K562 (cell line): ENCODE data around the gene DNMT3L.

ENCODE experiments used
- AFF1 ChIP-seq, 2 experiments: fragments of 450-650 bp; IDR thresholded peaks; 2 replicates each; pipeline ENCODE4 v1.6.1; 2018; ENCODE audit warnings: mild to moderate bottlenecking in 2 of 2, low read depth in 1 of 2; ENCODE audit not compliant: partially characterized antibody in 2 of 2
- AFF4 ChIP-seq: sonication (generic); formaldehyde crosslinking; IDR thresholded peaks from 2 replicates; pipeline ENCODE4 v1.8.0; 2023; ENCODE audit warnings: mild to moderate bottlenecking, missing genetic modification reagents
- ATF2 ChIP-seq: sonication (generic); formaldehyde crosslinking; IDR thresholded peaks from 2 replicates; pipeline ENCODE4 v1.8.1; 2022; ENCODE audit warnings: missing genetic modification reagents
- CCNT2 ChIP-seq: IDR thresholded peaks from 2 replicates; pipeline ENCODE4 v1.6.1; 2011; ENCODE audit warnings: borderline replicate concordance, low read depth, mild to moderate bottlenecking, moderate library complexity, mixed read lengths, low read length; ENCODE audit not compliant: insufficient read length; ENCODE audit errors: extremely low read depth
- NR2C1 ChIP-seq, 2 experiments: fragments of 450-650 bp; IDR thresholded peaks; 2 replicates each; pipeline ENCODE4 v1.6.1; 2017; ENCODE audit warnings: mild to moderate bottlenecking in 2 of 2, antibody characterized with exemption in 1 of 2, inconsistent platforms in 1 of 2, missing compliant biosample characterization in 1 of 2, missing genetic modification characterization in 1 of 2
- POLR2A ChIP-seq: fragments of 450-650 bp; conservative IDR thresholded peaks from 2 replicates; pipeline ENCODE4 v1.6.1; 2016
- RFX1 ChIP-seq: fragments of 450-650 bp; IDR thresholded peaks from 2 replicates; pipeline ENCODE4 v1.6.1; 2016; ENCODE audit warnings: mild to moderate bottlenecking, moderate library complexity
- RFX5 ChIP-seq: IDR thresholded peaks from 2 replicates; pipeline ENCODE4 v1.6.1; 2011; ENCODE audit warnings: low read depth, mild to moderate bottlenecking, improper control_type of control experiment, low read length
- STAT6 ChIP-seq: sonication (generic); formaldehyde crosslinking; IDR thresholded peaks from 2 replicates; pipeline ENCODE4 v1.8.1; 2023; ENCODE audit warnings: mild to moderate bottlenecking, missing genetic modification reagents
- ZNF263 ChIP-seq: sonication (generic); formaldehyde crosslinking; IDR thresholded peaks from 2 replicates; pipeline ENCODE4 v1.8.0; 2022; ENCODE audit warnings: mild to moderate bottlenecking, missing genetic modification reagents, borderline replicate concordance

- TF ChIP-seq NR2C1 (IDR thresholded peaks at IDR 0.05) (no peak), NR2C1 (tag; IDR thresholded peaks at IDR 0.05) (no peak), ATF2 (CRISPR knock-in tag) (no peak), RFX5 (no peak), RFX1 (no peak), AFF1 (IDR thresholded peaks at IDR 0.05; ENCODE audit: low read depth in 1 of 2, partially characterized antibody in 2 of 2) (no peak), AFF4 (no peak), STAT6 (no peak), POLR2A (no peak), ZNF263 (no peak), CCNT2 (no peak)
These were observed 32.0 kb upstream of the DNMT3L start for GRCh38 chr21:44293551-44294231.
